Heart left ventricle (tissue), 16 donors: Measurements from ENCODE around the gene RAD50. TPM values are rescaled to one million over a fixed set of nuclear protein-coding genes. Genes with fewer than 3 reads are reported as not detected.

Experiments
- ATAC-seq, 4 donors: fragments of 200-7000 bp; cut with Tn5 transposase; one replicate each; pipeline ENCODE4 v1.9.1; 2020 to 2022; ENCODE audit warnings: moderate library complexity in 4 of 4, mild to moderate bottlenecking in 3 of 4, moderate number of reproducible peaks in 1 of 4
- DNase-seq, 5 donors: peaks; one replicate each; pipeline ENCODE4 v3.0.0-alpha.2; 2020
- H3K27ac ChIP-seq, 12 donors: fragments of 200-600 bp; sonication (generic) in 4 of 12; one replicate each; pipeline versions ENCODE4 v1.5.0 to v1.8.0; 2016 to 2022; ENCODE audit warnings: mild to moderate bottlenecking in 2 of 12
- H3K27me3 ChIP-seq, 9 donors: fragments of 200-600 bp; sonication (generic) in 2 of 9; one replicate each; pipeline versions ENCODE4 v1.5.1 to v1.8.0; 2016 to 2022; ENCODE audit warnings: mild to moderate bottlenecking in 3 of 9
- H3K36me3 ChIP-seq, 9 donors: fragments of 200-600 bp; sonication (generic) in 2 of 9; one replicate each; pipeline versions ENCODE4 v1.5.0 to v1.8.0; 2018 to 2022; ENCODE audit warnings: mild to moderate bottlenecking in 2 of 9
- H3K4me1 ChIP-seq, 12 donors: fragments of 200-600 bp; sonication (generic) in 4 of 12; one replicate each; pipeline versions ENCODE4 v1.5.0 to v1.8.0; 2016 to 2022; ENCODE audit warnings: mild to moderate bottlenecking in 3 of 12
- H3K4me3 ChIP-seq, 12 donors: fragments of 200-600 bp; sonication (generic) in 4 of 12; one replicate each; pipeline versions ENCODE4 v1.5.0 to v1.8.0; 2017 to 2022; ENCODE audit warnings: mild to moderate bottlenecking in 9 of 12, moderate library complexity in 4 of 12
- H3K9me3 ChIP-seq, 12 donors: fragments of 200-600 bp; sonication (generic) in 4 of 12; one replicate each; pipeline versions ENCODE4 v1.5.0 to v1.8.0; 2016 to 2022; ENCODE audit warnings: mild to moderate bottlenecking in 1 of 12
- CTCF ChIP-seq, 12 donors: fragments of 200-600 bp; sonication (generic) in 4 of 12; IDR thresholded peaks; one replicate each; pipeline versions ENCODE4 v1.5.0 to v1.8.0; 2018 to 2022; ENCODE audit warnings: antibody characterized with exemption in 12 of 12, mild to moderate bottlenecking in 5 of 12
- POLR2A ChIP-seq, 2 donors: fragments of 450-650 bp; IDR thresholded peaks; one replicate each; pipeline ENCODE4 v1.6.1; 2017; ENCODE audit warnings: antibody characterized with exemption in 2 of 2, mild to moderate bottlenecking in 2 of 2, moderate library complexity in 2 of 2
- WGBS, 4 donors: extraction: QIAGEN DNeasy Blood & Tissue Kit in 2 of 4; methylation state at CpG; one replicate each; pipeline versions ENCODE4 v1.1.5 to v1.1.7; 2013 to 2018; 5-methylcytosine and 5-hydroxymethylcytosine counted together
- intact Hi-C, 10 donors: fragments of 100-400 bp; cut with DNase I; formaldehyde crosslinking; loops; one replicate each; pipeline versions ENCODE4 v1.11.1 to v1.14.2; 2022
- polyA plus RNA-seq, 2 donors: library from polyadenylated mRNA; stranded (reverse); fragments of 200-250 nt; gene quantifications; one replicate each; pipeline ENCODE4 v1.2.3, GENCODE V29; 2013
- total RNA-seq, 9 donors: library from RNA; depleted of rRNA in 2 of 9; stranded (reverse); fragments of >200 nt in 2 of 9; fragmentation: NEBNext Ultra II Directional in 3 of 9; extraction: Animal tissue kit (Norgen Biotek cat#: 25700) in 3 of 9; gene quantifications; one replicate each; pipeline versions ENCODE4 v1.1.0 to v1.2.4, GENCODE V29; 2016 to 2023
- donor health status: ischemic (EF 13 %, LVEDD 7.1; RV severe dilation, severe dysfunction).
- donor health status: healthy with polysubstance abuse.
- donor health status: DM: no; HTN: yes; CAD: no.
- donor health status: DM: no; HTN: no; CAD: no.
- donor health status: ischemic (EF 25% LVEDD 6.9; RV normal size, moderate dysfunction).
- donor health status: ischemic (EF 25% LVEDD 5.7; RV mildly dilated, moderate dysfunction).
- donor health status: healthy.
- donor health status: DM: yes; HTN: yes; CAD: no.
- donor health status: ischemic (EF 35%, LVEDD 5.7; RV mildly dilated, moderate dysfunction).
- donor health status: nonischemic (EF 11% LVEDD 7.7; RV severe dilation, severe dysfunction).
- donor health status: DM: yes; HTN: yes; CAD: no.
- donor health status: PGD.
- donor health status: ischemic (EF 29% LVEDD 5.4; RV normal size, mild dysfunction).
- donor health status: nonischemic (EF 23%, LVEDD 6.1; RV moderate dilation, normal function).

Gene RAD50
- total and polyA plus RNA-seq, 11 donors, result 9.3 to 41.8 (median 32.1) TPM

DNA sequence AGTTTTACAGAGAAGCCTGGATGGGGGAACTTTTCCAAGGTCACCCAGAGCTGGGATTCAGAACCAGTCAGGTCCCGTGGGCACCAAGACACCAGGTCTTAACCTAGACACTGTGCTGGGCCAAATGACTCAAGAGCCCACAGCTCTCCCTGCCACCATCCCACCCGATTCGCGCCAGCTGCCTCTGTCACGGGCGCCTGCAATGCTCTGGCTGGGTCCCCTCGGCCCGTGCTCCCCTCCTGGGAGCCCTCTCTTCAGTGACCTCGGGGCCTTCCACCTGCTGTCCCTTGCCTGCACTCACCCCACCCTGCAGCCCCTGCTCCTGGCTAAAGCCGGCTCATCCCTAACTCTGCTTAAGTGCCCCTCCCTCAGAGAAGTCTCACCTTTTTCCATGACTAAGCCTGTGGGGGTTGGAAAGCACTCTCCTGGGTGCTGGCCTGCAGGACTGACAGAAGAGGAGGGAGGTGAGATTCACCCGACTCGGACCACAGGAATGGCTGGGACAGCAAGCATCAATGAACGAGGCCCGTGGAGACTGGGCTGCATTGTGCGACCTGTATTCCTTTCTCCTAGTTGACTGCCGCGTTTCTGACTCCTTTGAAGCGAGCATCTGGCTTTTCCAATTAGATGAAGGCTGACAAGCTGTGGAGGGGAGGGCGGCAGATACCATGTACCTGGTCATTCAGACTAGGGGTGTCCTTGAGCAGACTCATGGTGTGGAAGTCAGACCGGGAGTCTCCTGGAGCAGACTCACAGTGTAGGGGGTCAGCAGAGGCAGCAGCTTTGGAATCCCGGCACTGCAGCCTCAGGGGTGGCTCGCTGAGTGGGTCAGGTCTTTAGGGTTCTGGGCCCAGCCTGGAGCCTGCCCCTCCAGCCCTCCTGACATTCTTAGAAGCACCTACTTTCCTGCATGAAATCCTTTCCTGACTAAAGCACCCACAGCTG lies 111.3 kb downstream of the RAD50 start:
- intact Hi-C loops, result no loop called here
- TF ChIP-seq CTCF (IDR thresholded peaks at IDR 0.05) (no peak), POLR2A (IDR thresholded peaks at IDR 0.05) (no peak)
- Histone ChIP-seq H3K27me3 (peaks cover 0 to 4% (median 0%) of the 10 kb centered on the region in 9 donors), H3K4me1 (no peaks in the 10 kb centered on the region), H3K9me3 (no peaks in the 10 kb centered on the region), H3K4me3 (no peak overlapping the region), H3K36me3 (no peaks in the 10 kb centered on the region), H3K27ac (no peak overlapping the region)
- 76 to 80% (median 78%) methylated on average over 21 to 22 of the region's 22 CpGs for WGBS, 4 donors
- no peak for DNase-seq
- no peak for ATAC-seq

DNA sequence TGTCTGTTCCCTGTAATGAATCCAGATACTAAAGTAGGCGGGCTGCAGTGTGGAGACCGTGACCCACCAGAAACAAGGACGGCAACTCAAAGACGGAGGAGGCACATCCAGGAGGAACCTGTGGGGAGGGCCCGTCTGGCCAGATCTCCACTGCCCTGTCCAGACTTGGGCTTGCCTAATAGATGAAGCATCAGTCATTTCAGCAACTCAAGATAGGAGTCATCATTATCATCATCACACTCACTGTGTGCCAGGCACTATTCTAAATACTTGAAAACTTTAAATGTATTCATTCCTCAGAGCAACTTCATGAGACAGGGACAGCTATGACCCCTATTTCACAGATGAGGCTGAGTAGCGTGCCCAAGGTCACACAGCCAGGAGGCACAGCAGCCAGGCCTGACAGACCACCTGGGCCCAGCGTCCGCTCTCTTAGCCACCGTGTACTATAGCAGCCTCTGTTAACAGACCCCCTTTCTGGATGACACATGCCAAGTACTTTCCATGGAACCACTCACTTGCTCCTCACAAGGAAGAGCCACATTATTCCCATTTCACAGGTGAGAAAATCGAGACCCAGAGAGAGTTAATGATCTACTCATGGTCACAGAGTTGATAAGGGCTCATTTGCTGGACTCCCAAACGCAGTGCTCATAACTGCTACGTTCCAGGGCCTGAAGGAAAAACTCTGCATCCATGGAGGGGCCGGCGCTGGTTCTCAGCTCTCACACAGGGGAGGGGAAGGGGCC lies 112.1 kb downstream of the RAD50 start:
- TF ChIP-seq CTCF (IDR thresholded peaks at IDR 0.05) (no peak), POLR2A (IDR thresholded peaks at IDR 0.05) (no peak)
- DNase-seq (no peak), ATAC-seq (no peak)
- intact Hi-C loops, result no loop called here
- Histone ChIP-seq H3K9me3 (no peaks in the 10 kb centered on the region), H3K27me3 (peaks cover 0 to 4% (median 0%) of the 10 kb centered on the region in 9 donors), H3K4me3 (no peak overlapping the region), H3K36me3 (no peaks in the 10 kb centered on the region), H3K4me1 (peaks cover 0 to 1% (median 0%) of the 10 kb centered on the region in 12 donors), H3K27ac (no peak overlapping the region)
- WGBS, 4 donors, result 84 to 91% (median 90%) methylated on average over 14 of the region's 14 CpGs

- Histone ChIP-seq H3K4me3 (no peak overlapping the region), H3K4me1 (peaks cover 0 to 7% (median 0%) of the 10 kb centered on the region in 12 donors), H3K9me3 (no peaks in the 10 kb centered on the region), H3K27ac (no peak overlapping the region), H3K27me3 (peaks cover 0 to 4% (median 0%) of the 10 kb centered on the region in 9 donors), H3K36me3 (no peaks in the 10 kb centered on the region)
- no peak for DNase-seq
- TF ChIP-seq POLR2A (IDR thresholded peaks at IDR 0.05) (no peak), CTCF (IDR thresholded peaks at IDR 0.05) (no peak)
- 83 to 87% (median 85%) methylated on average over 7 of the region's 7 CpGs for WGBS, 4 donors
- intact Hi-C loops, result no loop called here
- ATAC-seq, result no peak
Measured at GRCh38 chr5:132669455-132669820, 112.7 kb downstream of the RAD50 start.
